HL-60/S4 treated with retinoic acid at 250 ng/mL for 4 days and 3 days (cell line): ENCODE results near the gene PRKACA.
"Not testable (repeated sequence)": the region's sequence is repeated elsewhere in the genome, so short reads cannot be mapped to it uniquely, and the experiment has no call there.

Experiments
- in situ Hi-C: fragments of 300-500 bp; cut with MboI; formaldehyde crosslinking; loops from 2 replicates; pipeline ENCODE4 v1.7.0; 2022; ENCODE audit warnings: low sequenced_read_pairs

Gene PRKACA

GRCh38 chr19:14053032-14053431, 64.5 kb downstream of the PRKACA start:
- in situ Hi-C loops: loop anchor here (25.0 kb wide), 2 partner anchors 166 to 441 kb away; partner anchors contain the start of gene NANOS3

- in situ Hi-C loops: loop anchor here (25.0 kb wide), 2 partner anchors 165 to 440 kb away; partner anchors contain the start of gene NANOS3
Measured at GRCh38 chr19:14052470-14052869, 65.1 kb downstream of the PRKACA start.

- in situ Hi-C loops: loop anchor here (25.0 kb wide), 2 partner anchors 165 to 440 kb away; partner anchors contain the start of gene NANOS3
Measured at GRCh38 chr19:14051980-14052379, 65.6 kb downstream of the PRKACA start.

- in situ Hi-C loops: loop anchor here (25.0 kb wide), 2 partner anchors 164 to 439 kb away; partner anchors contain the start of gene NANOS3
Measured at GRCh38 chr19:14050961-14051360, 66.6 kb downstream of the PRKACA start.

GRCh38 chr19:14050512-14050911, 67.0 kb downstream of the PRKACA start:
- in situ Hi-C loops: loop anchor here (25.0 kb wide), 2 partner anchors 163 to 438 kb away; partner anchors contain the start of gene NANOS3

GRCh38 chr19:14048443-14049153, 69.0 kb downstream of the PRKACA start:
- in situ Hi-C loops: no loop called here

- in situ Hi-C loops: not testable (repeated sequence)
Measured at GRCh38 chr19:14047866-14048265, 69.7 kb downstream of the PRKACA start.

GRCh38 chr19:14042659-14043608, 74.6 kb downstream of the PRKACA start:
- in situ Hi-C loops: not testable (repeated sequence)
